Measurements from ENCODE around the gene MYL4.

DNA sequence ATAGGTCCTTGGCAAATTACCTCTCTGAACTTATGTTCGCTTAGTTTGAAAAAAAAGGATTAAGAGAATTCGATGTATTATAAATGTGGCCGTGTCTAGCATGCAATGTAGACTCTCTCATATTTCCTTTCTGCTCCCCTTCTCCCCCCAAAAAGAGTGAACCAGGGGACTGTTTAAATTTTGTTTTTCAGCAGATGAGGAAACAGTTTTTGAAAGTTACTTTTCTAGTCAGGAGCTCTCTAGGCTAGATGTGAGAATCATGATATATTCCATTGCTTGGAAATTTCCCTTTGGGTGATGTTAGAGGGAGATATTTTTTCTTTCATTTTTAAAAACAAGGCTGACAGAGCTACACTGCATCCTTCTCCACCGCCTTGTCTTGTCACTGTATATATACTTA, 18.9 kb upstream of the MYL4 start:
- TF ChIP-seq, protein P1, sequence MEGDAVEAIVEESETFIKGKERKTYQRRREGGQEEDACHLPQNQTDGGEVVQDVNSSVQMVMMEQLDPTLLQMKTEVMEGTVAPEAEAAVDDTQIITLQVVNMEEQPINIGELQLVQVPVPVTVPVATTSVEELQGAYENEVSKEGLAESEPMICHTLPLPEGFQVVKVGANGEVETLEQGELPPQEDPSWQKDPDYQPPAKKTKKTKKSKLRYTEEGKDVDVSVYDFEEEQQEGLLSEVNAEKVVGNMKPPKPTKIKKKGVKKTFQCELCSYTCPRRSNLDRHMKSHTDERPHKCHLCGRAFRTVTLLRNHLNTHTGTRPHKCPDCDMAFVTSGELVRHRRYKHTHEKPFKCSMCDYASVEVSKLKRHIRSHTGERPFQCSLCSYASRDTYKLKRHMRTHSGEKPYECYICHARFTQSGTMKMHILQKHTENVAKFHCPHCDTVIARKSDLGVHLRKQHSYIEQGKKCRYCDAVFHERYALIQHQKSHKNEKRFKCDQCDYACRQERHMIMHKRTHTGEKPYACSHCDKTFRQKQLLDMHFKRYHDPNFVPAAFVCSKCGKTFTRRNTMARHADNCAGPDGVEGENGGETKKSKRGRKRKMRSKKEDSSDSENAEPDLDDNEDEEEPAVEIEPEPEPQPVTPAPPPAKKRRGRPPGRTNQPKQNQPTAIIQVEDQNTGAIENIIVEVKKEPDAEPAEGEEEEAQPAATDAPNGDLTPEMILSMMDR (IDR thresholded peaks at IDR 0.05; ENCODE audit: low read length), result no peak
- TF ChIP-seq EZH2 (IDR thresholded peaks at IDR 0.05; ENCODE audit: borderline replicate concordance, low read length), result no peak
